HEK293 (cell line): ENCODE results near the gene RHOJ.

Experiments
- CTCF ChIP-seq: fragments of 450-650 bp; formaldehyde crosslinking; IDR thresholded peaks from 2 replicates; pipeline ENCODE4 v1.5.1; 2016; ENCODE audit warnings: missing biosample characterization, missing genetic modification characterization
- GLI4 ChIP-seq: fragments of 450-650 bp; formaldehyde crosslinking; IDR thresholded peaks from 2 replicates; pipeline ENCODE4 v1.5.1; 2016; ENCODE audit warnings: missing biosample characterization, missing genetic modification characterization
- MYNN ChIP-seq: fragments of 450-650 bp; formaldehyde crosslinking; IDR thresholded peaks from 2 replicates; pipeline ENCODE4 v1.5.1; 2016; ENCODE audit warnings: missing biosample characterization, missing genetic modification characterization, borderline replicate concordance
- SETDB1 ChIP-seq: IDR thresholded peaks from one replicate; pipeline ENCODE4 v1.6.1; 2017; ENCODE audit warnings: mild to moderate bottlenecking, low read length, moderate library complexity, mixed read lengths; ENCODE audit not compliant: insufficient read length
- ZNF26 ChIP-seq: fragments of 450-650 bp; formaldehyde crosslinking; IDR thresholded peaks from 2 replicates; pipeline ENCODE4 v1.5.1; 2016; ENCODE audit warnings: missing biosample characterization, missing genetic modification characterization
- ZNF362 ChIP-seq: fragments of 450-650 bp; formaldehyde crosslinking; IDR thresholded peaks from 2 replicates; pipeline ENCODE4 v1.5.1; 2016; ENCODE audit warnings: missing biosample characterization, missing genetic modification characterization
- ZNF391 ChIP-seq: fragments of 450-650 bp; formaldehyde crosslinking; IDR thresholded peaks from 2 replicates; pipeline ENCODE4 v1.5.1; 2016; ENCODE audit warnings: low read depth, missing biosample characterization, missing genetic modification characterization, borderline replicate concordance

GRCh38 chr14:63245893-63246292 lies 41.6 kb downstream of the RHOJ start:
- TF ChIP-seq GLI4 = no peak
- TF ChIP-seq SETDB1 = no peak
- no peak for TF ChIP-seq CTCF (tag by site-specific recombination)
- TF ChIP-seq ZNF391 (tag by site-specific recombination) = no peak
- TF ChIP-seq ZNF362 = no peak
- TF ChIP-seq MYNN (tag by site-specific recombination) = no peak
- no peak for TF ChIP-seq ZNF26 (tag by site-specific recombination)
